ENCODE results near the gene SEC31B. TPM values are rescaled to one million over a fixed set of nuclear protein-coding genes. Genes with fewer than 3 reads are reported as not detected.
A peak's percentile ranks its signal among the peaks of the same experiment; 100 is the strongest.

Gene SEC31B
- total RNA-seq, 1 donor = 5.4 TPM

DNA sequence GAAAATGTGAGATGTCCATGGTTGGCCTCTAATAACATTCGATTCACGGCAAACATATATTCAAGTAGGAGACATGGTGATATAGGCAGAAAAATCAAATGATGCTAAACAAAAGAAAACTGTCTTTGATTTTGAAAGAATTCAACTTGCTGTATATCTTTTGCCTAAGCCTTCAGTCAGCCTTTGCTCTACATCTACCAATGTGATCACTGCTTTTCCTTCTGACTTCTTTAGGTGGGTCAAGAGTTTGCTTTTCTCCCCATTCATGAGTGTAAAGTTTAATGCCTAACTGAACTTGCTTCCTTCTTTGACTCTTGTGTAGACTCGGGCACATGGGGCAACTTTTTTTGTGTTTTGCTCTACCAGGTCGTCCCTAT lies 15.7 kb upstream of the SEC31B start:
- Histone ChIP-seq H3K27ac (ENCODE audit: low read depth, low read length) (no peak overlapping the region), H3K79me2 (ENCODE audit: insufficient read depth, low read length) (peaks cover 44% of the 10 kb centered on the region)
- DNase-seq (ENCODE audit: insufficient read length, low spot score, missing footprints) = no peak

DNA sequence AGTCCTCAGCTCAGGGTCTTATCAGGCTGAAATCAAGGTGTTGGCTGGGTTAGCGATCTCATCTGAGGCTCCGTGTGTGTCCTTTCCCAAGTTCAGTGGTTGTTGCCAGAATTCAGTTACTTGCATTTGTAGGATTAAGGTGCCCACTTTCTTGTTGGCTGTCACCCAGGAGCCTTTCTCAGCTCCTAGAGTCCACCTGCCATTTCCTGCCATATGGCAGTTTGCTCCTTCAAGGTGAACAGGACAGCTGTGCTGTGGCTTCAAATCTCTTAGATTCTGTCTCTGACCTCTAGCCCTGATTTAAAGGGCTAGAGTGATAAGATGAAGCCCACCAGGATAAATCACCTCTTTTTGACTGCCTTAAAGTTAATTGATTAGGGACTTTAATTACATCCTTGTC lies 15.1 kb upstream of the SEC31B start:
- H4K20me1 ChIP-seq (ENCODE audit: insufficient read depth, low read length) = peaks cover 23% of the 10 kb centered on the region
- no peaks in the 10 kb centered on the region for H3K27me3 ChIP-seq (ENCODE audit: insufficient read depth, low read length)
- no peak overlapping the region for H3K27ac ChIP-seq (ENCODE audit: low read depth, low read length)
- no peak overlapping the region for H3K4me2 ChIP-seq (ENCODE audit: insufficient read depth, low read length)
- no peaks in the 10 kb centered on the region for H3K9me3 ChIP-seq (ENCODE audit: low read depth, low read length)
- TF ChIP-seq, protein P1, sequence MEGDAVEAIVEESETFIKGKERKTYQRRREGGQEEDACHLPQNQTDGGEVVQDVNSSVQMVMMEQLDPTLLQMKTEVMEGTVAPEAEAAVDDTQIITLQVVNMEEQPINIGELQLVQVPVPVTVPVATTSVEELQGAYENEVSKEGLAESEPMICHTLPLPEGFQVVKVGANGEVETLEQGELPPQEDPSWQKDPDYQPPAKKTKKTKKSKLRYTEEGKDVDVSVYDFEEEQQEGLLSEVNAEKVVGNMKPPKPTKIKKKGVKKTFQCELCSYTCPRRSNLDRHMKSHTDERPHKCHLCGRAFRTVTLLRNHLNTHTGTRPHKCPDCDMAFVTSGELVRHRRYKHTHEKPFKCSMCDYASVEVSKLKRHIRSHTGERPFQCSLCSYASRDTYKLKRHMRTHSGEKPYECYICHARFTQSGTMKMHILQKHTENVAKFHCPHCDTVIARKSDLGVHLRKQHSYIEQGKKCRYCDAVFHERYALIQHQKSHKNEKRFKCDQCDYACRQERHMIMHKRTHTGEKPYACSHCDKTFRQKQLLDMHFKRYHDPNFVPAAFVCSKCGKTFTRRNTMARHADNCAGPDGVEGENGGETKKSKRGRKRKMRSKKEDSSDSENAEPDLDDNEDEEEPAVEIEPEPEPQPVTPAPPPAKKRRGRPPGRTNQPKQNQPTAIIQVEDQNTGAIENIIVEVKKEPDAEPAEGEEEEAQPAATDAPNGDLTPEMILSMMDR (IDR thresholded peaks at IDR 0.05; ENCODE audit: extremely low read depth, low read depth, low read length) = no peak
- H3K4me3 ChIP-seq (ENCODE audit: insufficient read depth, low read length) = no peak overlapping the region
- peaks cover 47% of the 10 kb centered on the region for H3K79me2 ChIP-seq (ENCODE audit: insufficient read depth, low read length)
- peaks cover 29% of the 10 kb centered on the region for H3K4me1 ChIP-seq (ENCODE audit: insufficient read depth, low read length)
- peaks cover 19% of the 10 kb centered on the region for H3K36me3 ChIP-seq (ENCODE audit: insufficient read depth, low read length)
- H2AFZ ChIP-seq (ENCODE audit: low read length) = peak overlapping the region; percentile 90
- DNase-seq (ENCODE audit: insufficient read length, low spot score, missing footprints) = no peak

More for the DNA sequence above, 15.7 kb upstream of the SEC31B start:
- Histone ChIP-seq H4K20me1 (ENCODE audit: insufficient read depth, low read length) (peaks cover 23% of the 10 kb centered on the region), H3K4me3 (ENCODE audit: insufficient read depth, low read length) (peak overlapping the region; percentile 84), H3K4me2 (ENCODE audit: insufficient read depth, low read length) (peak overlapping the region; percentile 93), H3K36me3 (ENCODE audit: insufficient read depth, low read length) (peaks cover 25% of the 10 kb centered on the region), H3K9me3 (ENCODE audit: low read depth, low read length) (no peaks in the 10 kb centered on the region), H3K4me1 (ENCODE audit: insufficient read depth, low read length) (peaks cover 23% of the 10 kb centered on the region), H3K27me3 (ENCODE audit: insufficient read depth, low read length) (no peaks in the 10 kb centered on the region), H2AFZ (ENCODE audit: low read length) (peak overlapping the region; percentile 90)
- TF ChIP-seq, protein P1 (IDR thresholded peaks at IDR 0.05; ENCODE audit: extremely low read depth, low read depth, low read length) = no peak

DNA sequence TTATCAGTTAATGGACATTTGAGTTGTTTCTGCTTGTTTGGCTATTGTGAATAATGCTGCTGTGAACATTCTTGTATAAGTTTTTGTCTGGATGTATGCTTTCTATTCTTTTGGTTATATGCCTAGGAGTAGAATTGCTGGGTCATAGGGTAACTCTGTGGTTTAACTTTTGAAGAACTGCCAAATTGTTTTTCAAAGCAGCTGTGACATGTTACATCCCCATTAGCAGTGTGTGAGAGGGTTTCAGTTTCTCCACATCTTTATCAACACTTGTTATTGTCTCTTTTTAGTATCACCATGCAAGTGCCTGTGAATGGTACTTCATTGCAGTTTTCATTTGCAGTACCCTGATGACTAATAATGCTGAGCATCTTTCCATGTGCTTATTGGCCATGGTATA lies 12.1 kb upstream of the SEC31B start:
- H3K4me1 ChIP-seq (ENCODE audit: insufficient read depth, low read length) = peaks cover 29% of the 10 kb centered on the region
- TF ChIP-seq, protein P1 (IDR thresholded peaks at IDR 0.05; ENCODE audit: extremely low read depth, low read depth, low read length) = no peak
- no peak overlapping the region for H3K4me3 ChIP-seq (ENCODE audit: insufficient read depth, low read length)
- H3K27ac ChIP-seq (ENCODE audit: low read depth, low read length) = no peak overlapping the region
- H3K79me2 ChIP-seq (ENCODE audit: insufficient read depth, low read length) = peaks cover 48% of the 10 kb centered on the region
- H3K4me2 ChIP-seq (ENCODE audit: insufficient read depth, low read length) = no peak overlapping the region
- H3K36me3 ChIP-seq (ENCODE audit: insufficient read depth, low read length) = peaks cover 5% of the 10 kb centered on the region
- H3K27me3 ChIP-seq (ENCODE audit: insufficient read depth, low read length) = no peaks in the 10 kb centered on the region
- H3K9me3 ChIP-seq (ENCODE audit: low read depth, low read length) = no peaks in the 10 kb centered on the region
- peaks cover 12% of the 10 kb centered on the region for H4K20me1 ChIP-seq (ENCODE audit: insufficient read depth, low read length)
- H2AFZ ChIP-seq (ENCODE audit: low read length) = no peak overlapping the region
- no peak for DNase-seq (ENCODE audit: insufficient read length, low spot score, missing footprints)

DNA sequence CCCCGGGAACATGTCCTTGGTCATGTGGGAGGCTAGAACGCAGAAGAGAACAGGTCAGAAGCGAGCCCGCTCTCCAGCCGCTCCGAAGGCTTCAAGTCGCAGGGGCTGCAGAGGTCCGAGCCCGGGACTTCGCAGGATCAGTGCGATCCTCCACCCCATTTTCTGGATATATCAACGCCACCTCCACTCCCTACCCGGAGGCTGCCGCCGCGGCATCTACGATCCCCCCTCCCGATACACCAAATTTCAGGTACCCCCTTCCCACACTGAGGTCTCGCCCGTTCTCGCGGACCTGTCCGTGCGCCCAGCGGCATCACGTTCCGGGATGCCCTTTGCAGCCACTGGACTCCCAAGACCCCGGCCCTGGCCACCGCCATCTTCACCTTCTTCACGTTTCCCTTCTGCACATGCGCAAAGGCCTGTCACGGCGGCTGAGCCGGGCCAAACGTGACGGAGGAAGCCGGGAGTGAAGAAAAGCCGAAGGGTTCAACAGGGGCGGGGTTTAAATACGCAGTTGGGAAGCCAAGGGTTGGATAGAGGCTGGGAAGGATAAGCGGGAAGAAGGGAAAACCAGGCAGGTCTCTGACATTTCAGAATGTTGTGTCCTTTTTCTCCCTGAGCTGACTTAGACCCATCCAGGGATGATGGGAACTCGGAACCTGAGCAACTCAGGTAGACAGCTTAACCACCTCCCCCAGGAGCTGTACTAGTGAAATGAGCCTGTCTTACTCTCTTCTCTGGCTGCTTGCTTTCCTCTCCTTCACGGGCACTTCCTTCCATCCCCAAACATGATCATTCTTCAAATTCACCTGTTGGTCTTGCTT lies 10.0 kb upstream of the SEC31B start, which contains the start of gene NDUFB8:
NDUFB8 (minus strand) TSS at position 397 of the 824 bp plus-strand sequence; CDS start at position 377, 20 bp downstream.
- no peaks in the 10 kb centered on the region for H3K27me3 ChIP-seq (ENCODE audit: insufficient read depth, low read length)
- H3K4me1 ChIP-seq (ENCODE audit: insufficient read depth, low read length) = peaks cover 19% of the 10 kb centered on the region
- H4K20me1 ChIP-seq (ENCODE audit: insufficient read depth, low read length) = peaks cover 11% of the 10 kb centered on the region
- peak within 1 kb of the TSS; percentile 96 for H3K4me3 ChIP-seq (ENCODE audit: insufficient read depth, low read length)
- H3K36me3 ChIP-seq (ENCODE audit: insufficient read depth, low read length) = peaks cover 20% of the 10 kb centered on the region
- no peaks in the 10 kb centered on the region for H3K9me3 ChIP-seq (ENCODE audit: low read depth, low read length)
- peak within 1 kb of the TSS; percentile 98 for H3K4me2 ChIP-seq (ENCODE audit: insufficient read depth, low read length)
- peak; percentile 94 for DNase-seq (ENCODE audit: insufficient read length, low spot score, missing footprints)
- H3K79me2 ChIP-seq (ENCODE audit: insufficient read depth, low read length) = peaks cover 35% of the 10 kb centered on the region
- H2AFZ ChIP-seq (ENCODE audit: low read length) = peak within 1 kb of the TSS; percentile 100
- TF ChIP-seq, protein P1 (IDR thresholded peaks at IDR 0.05; ENCODE audit: extremely low read depth, low read depth, low read length) = no peak
- H3K27ac ChIP-seq (ENCODE audit: low read depth, low read length) = peak within 1 kb of the TSS; percentile 78

Data from osteoblast (primary cell).